Measurements from ENCODE around the gene PMM1. TPM values are rescaled to one million over a fixed set of nuclear protein-coding genes. Genes with fewer than 3 reads are reported as not detected.
A peak's percentile ranks its signal among the peaks of the same experiment; 100 is the strongest.
"Not testable (repeated sequence)": the region's sequence is repeated elsewhere in the genome, so short reads cannot be mapped to it uniquely, and the experiment has no call there.

The PMM1 gene
- total RNA-seq, 2 experiments from 2014 or later = 44.4 to 46.2 TPM

DNA sequence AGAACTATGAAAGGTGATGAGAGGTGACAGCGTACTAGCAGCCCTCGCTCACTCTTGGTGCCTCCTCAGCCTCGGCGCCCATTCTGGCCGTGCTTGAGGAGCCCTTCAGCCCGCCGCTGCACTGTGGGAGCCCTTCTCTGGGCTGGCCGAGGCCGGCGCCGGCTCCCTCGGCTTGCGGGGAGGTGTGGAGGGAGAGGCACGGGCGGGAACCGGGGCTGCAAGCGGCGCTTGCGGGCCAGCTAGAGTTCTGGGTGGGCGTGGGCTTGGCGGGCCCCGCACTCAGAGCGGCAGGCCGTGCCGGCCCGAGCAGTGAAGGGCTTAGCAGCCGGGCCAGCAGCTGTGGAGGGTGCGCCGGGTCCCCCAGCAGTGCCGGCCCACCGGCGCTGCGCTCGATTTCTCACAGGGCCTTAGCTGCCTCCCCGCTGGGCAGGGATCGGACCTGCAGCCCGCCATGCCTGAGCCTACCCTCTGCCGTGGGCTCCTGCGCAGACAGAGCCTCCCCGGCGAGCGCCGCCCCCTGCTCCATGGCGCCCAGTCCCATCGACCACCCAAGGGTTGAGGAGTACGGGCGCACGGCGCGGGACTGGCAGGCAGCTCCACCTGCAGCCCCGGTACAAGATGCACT lies 3.8 kb upstream of the PMM1 start:
- not testable (repeated sequence) for H3K4me3 Mint-ChIP-seq; H3K27me3 Mint-ChIP-seq; H3K27ac Mint-ChIP-seq; H3K9me3 Mint-ChIP-seq; H3K36me3 Mint-ChIP-seq (ENCODE audit: low read depth); DNase-seq
- ChIA-PET CTCF (interaction anchor here (1.1 to 1.6 kb wide), 2 partner anchors 26 to 73 kb away, joined by 3 to 5 read pairs; no protein-coding TSS in a partner anchor), POLR2A (interaction anchor here (1.7 to 7.1 kb wide), 2 partner anchors 11 to 27 kb away, joined by 9 to 158 read pairs; partner anchors contain the start of genes DESI1 and XRCC6)
- peaks cover 17% of the 10 kb centered on the region for H3K4me1 Mint-ChIP-seq

DNA sequence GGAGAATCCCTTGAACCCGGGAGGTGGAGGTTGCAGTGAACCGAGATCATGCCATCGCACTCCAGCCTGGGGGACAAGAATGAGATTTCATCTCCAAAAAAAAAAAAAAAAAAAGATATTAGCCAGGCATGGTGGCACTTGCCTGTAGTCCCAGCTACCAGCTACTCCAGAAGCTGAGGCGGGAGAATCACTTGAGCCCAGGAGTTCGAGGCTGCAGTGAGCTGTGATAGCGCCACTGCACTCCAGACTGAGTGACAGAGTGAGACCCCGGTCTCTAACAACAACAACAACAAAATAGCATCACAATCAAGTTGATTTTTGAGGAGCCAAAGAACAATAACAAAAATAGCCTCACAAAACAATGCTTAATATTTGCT lies 2.3 kb downstream of the PMM1 start:
- Mint-ChIP-seq H3K36me3 (ENCODE audit: low read depth) (peaks cover 22% of the 10 kb centered on the region), H3K27ac (peak overlapping the region; percentile 21), H3K4me1 (peaks cover 26% of the 10 kb centered on the region), H3K27me3 (no peaks in the 10 kb centered on the region), H3K4me3 (no peak overlapping the region), H3K9me3 (no peaks in the 10 kb centered on the region)
- DNase-seq = no peak
- POLR2A ChIA-PET = interaction anchor here (7.1 kb wide), 1 partner anchor 33 kb away, joined by 158 read pairs; the partner anchor contains the start of genes DESI1 and XRCC6
- CTCF ChIA-PET = interaction anchor here (0.7 kb wide), 1 partner anchor 60 kb away, joined by 6 read pairs; no protein-coding TSS in a partner anchor

DNA sequence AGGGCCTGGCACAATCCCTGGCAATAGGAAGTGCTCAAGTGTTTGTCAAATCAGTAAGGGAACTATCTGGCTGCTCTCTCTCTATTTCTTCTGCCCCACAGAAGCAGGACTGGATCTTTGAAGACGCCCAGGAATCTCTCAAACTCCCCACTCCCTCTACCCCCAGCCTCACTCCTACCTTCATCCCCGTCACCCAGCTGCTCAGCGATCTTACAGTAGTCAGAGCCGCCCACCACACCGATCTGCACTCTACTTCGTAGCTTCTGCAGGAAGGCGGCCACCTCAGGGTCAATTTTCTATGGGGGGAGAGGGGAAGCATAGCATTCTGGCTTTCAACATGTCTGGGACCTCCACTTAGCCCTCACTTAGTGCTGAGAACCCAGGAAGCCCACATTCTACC lies 3.7 kb downstream of the PMM1 start:
- ChIA-PET POLR2A (interaction anchor here (1.6 kb wide), 1 partner anchor 299 kb away, joined by 3 read pairs; no protein-coding TSS in a partner anchor), CTCF (no interaction called here)

DNA sequence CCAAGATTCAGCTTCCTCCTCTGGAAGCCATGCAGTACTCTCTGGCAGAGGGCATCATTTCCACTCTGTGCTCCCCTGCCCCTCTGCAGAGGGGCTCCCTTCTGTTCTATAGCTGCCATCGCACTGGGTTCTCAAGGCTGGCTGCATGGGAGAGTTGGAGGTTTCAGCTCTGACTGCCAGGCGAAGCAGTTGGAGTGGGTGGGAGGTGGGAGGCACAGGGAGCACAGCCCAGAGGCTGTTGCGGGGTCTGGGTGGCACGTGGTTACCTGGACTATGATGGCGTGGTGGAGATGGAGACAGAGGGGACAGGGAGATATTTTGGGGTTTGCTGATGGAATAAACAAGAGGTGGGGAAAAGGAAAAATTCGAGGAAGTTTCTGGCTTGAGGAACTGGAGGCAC lies 4.8 kb downstream of the PMM1 start:
- CTCF ChIA-PET = no interaction called here

More for the DNA sequence above, 3.7 kb downstream of the PMM1 start:
- H3K27ac Mint-ChIP-seq = no peak overlapping the region
- H3K4me1 Mint-ChIP-seq = peaks cover 24% of the 10 kb centered on the region
- DNase-seq = no peak
- H3K36me3 Mint-ChIP-seq (ENCODE audit: low read depth) = peaks cover 24% of the 10 kb centered on the region
- no peaks in the 10 kb centered on the region for H3K27me3 Mint-ChIP-seq
- no peak overlapping the region for H3K4me3 Mint-ChIP-seq
- H3K9me3 Mint-ChIP-seq = no peaks in the 10 kb centered on the region

DNA sequence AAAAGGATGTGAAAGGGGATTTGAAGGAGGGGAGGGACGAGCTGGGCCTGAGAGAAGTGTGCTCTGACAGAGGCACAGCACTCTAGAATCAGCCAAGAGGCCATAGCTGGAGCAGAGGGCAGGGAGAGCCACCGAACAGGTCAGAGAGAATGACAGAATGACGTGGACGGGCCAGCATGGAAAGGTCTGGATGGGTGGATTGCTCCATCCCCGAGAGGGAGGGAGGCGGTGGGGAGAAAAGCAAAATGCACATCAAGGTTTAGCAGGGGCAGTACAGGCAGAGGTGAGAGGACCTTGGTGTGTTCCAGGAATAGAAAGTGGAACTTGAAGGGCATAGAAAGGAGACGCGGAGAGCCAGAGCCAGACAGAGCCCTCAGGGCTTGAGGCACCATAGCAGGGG lies 6.9 kb downstream of the PMM1 start:
- H3K4me1 Mint-ChIP-seq = peaks cover 10% of the 10 kb centered on the region

More for the DNA sequence above, 4.8 kb downstream of the PMM1 start:
- Mint-ChIP-seq H3K36me3 (ENCODE audit: low read depth) (peaks cover 30% of the 10 kb centered on the region), H3K9me3 (no peaks in the 10 kb centered on the region), H3K27me3 (no peaks in the 10 kb centered on the region), H3K4me1 (peaks cover 27% of the 10 kb centered on the region), H3K4me3 (no peak overlapping the region), H3K27ac (no peak overlapping the region)
- DNase-seq = no peak
- POLR2A ChIA-PET = interaction anchor here (1.6 kb wide), 1 partner anchor 298 kb away, joined by 3 read pairs; no protein-coding TSS in a partner anchor

DNA sequence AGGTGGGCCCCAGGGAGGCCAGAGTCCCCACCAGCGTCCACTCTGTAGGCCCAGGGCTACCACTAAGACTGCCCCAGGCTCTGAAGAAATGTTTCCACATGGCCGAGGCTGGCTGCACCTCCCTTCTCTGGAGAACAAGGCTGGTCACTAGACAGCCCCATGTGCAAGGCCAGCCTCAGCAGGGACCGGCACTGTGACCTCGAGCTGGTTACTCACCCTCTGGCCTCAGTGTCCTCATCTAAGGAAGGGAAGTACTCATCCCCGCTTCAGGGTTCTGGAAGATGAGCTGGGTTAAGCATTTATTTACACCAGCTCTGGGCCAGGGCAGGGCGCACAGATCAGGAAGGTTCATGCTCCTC lies 9.7 kb downstream of the PMM1 start:
- H3K27ac Mint-ChIP-seq = no peak overlapping the region
- no peak for DNase-seq
- no peaks in the 10 kb centered on the region for H3K9me3 Mint-ChIP-seq
- no peak overlapping the region for H3K4me3 Mint-ChIP-seq
- CTCF ChIA-PET = interaction anchor here (1.6 kb wide), 1 partner anchor 9 kb away, joined by 5 read pairs; the partner anchor contains the start of gene PMM1
- peaks cover 44% of the 10 kb centered on the region for H3K36me3 Mint-ChIP-seq (ENCODE audit: low read depth)
- no peaks in the 10 kb centered on the region for H3K27me3 Mint-ChIP-seq
- peaks cover 6% of the 10 kb centered on the region for H3K4me1 Mint-ChIP-seq
- POLR2A ChIA-PET = interaction anchor here (1.5 to 3.2 kb wide), 3 partner anchors 9 to 133 kb away, joined by 3 to 18 read pairs (median 8); partner anchors contain the start of genes PMM1 and TOB2

More for the DNA sequence above, 6.9 kb downstream of the PMM1 start:
- Mint-ChIP-seq H3K36me3 (ENCODE audit: low read depth) (peaks cover 34% of the 10 kb centered on the region), H3K27ac (no peak overlapping the region), H3K9me3 (no peaks in the 10 kb centered on the region), H3K27me3 (no peaks in the 10 kb centered on the region), H3K4me3 (no peak overlapping the region)
- CTCF ChIA-PET = no interaction called here
- POLR2A ChIA-PET = no interaction called here
- no peak for DNase-seq

DNA sequence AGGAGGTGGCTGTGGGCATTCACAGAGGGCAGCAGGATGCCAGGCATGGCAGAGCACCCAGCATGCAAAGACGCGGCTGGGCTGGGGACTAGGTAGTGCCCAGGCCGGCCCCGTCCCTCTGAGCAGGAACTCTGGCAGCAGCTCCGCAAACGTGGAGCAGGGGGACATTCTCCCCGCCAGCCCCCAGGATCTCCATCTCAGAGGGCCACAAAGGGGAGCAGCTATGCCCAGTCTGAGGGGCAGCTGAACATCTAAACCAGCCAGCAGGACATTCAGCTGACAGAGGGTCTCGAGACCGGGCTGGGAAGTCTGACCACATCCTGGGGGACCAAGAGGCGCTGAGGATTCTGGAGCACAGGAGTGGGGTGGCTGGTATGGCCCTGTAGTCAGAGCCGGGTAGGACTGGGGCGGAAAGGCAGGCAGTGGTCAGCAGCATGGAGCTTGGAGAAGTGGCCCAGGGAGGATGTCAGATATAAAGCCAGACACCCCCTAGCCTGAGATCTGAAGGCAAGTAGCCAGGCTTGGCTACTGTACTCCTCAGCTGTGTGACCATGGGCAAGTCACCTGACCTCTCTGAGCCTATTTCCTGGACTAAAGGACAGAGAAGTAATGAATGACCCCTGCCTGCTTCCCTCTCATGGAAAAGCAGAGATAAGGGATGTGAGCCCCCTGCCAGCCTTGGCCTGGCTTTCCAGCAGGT lies 10.2 kb downstream of the PMM1 start:
- Mint-ChIP-seq H3K36me3 (ENCODE audit: low read depth) (peaks cover 38% of the 10 kb centered on the region), H3K9me3 (no peaks in the 10 kb centered on the region), H3K4me3 (no peak overlapping the region), H3K27ac (no peak overlapping the region), H3K27me3 (no peaks in the 10 kb centered on the region), H3K4me1 (peaks cover 6% of the 10 kb centered on the region)
- no peak for DNase-seq
- ChIA-PET POLR2A (interaction anchor here (3.2 kb wide), 1 partner anchor 10 kb away, joined by 18 read pairs; the partner anchor contains the start of gene PMM1), CTCF (interaction anchor here (1.6 kb wide), 1 partner anchor 10 kb away, joined by 5 read pairs; the partner anchor contains the start of gene PMM1)

DNA sequence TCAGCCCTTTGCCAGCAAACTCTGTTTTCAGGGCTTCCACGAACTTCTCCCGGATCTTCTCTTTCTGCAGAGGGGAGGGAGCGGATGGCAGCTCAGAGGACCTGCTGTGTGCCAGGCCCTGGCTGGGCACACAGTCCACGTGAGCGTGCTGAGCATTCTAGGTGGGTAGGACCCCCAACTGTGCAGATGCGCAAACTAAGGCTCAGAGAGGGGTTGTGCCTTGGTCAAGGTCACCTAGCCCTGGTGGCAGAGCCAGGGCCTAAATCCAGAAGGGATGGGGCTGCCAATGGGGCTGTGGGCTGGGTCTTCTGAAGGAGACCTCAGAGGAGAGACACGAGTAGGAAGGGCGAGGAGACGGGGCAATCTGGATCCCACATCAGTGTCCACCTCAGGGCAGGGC lies 10.8 kb downstream of the PMM1 start:
- CTCF ChIA-PET = interaction anchor here (1.6 kb wide), 1 partner anchor 11 kb away, joined by 5 read pairs; the partner anchor contains the start of gene PMM1

DNA sequence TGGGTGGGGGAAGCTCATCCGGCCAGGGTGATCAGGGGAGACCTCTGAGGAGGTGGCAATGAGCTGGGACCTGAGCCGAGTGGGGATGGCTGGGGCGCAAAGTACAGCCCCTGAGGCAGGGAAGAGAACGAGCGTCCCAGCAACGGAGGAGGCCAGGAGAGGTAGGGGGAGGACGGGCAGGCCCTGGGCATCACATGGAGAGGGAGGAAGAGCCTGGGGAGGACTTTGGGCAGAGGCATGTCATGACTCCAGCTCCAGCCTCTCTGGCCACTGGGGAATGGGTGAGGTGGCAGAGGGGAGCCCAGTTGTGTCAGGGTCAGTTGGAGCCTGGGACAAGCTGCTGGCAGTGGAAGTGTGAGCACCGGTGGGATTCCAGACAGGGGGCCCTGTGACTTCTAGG lies 11.5 kb downstream of the PMM1 start:
- ChIA-PET POLR2A (no interaction called here), CTCF (interaction anchor here (0.9 to 2.1 kb wide), 3 partner anchors 12 to 41 kb away, joined by 4 to 15 read pairs (median 9); partner anchors contain the start of gene PMM1)
- Mint-ChIP-seq H3K27ac (no peak overlapping the region), H3K4me3 (no peak overlapping the region), H3K9me3 (no peaks in the 10 kb centered on the region), H3K36me3 (ENCODE audit: low read depth) (peaks cover 29% of the 10 kb centered on the region), H3K4me1 (peaks cover 6% of the 10 kb centered on the region), H3K27me3 (no peaks in the 10 kb centered on the region)
- DNase-seq = no peak

More for the DNA sequence above, 10.8 kb downstream of the PMM1 start:
- Mint-ChIP-seq H3K9me3 (no peaks in the 10 kb centered on the region), H3K27me3 (no peaks in the 10 kb centered on the region), H3K27ac (no peak overlapping the region), H3K4me3 (no peak overlapping the region), H3K4me1 (peaks cover 6% of the 10 kb centered on the region), H3K36me3 (ENCODE audit: low read depth) (peaks cover 35% of the 10 kb centered on the region)
- POLR2A ChIA-PET = interaction anchor here (3.2 kb wide), 1 partner anchor 10 kb away, joined by 18 read pairs; the partner anchor contains the start of gene PMM1
- DNase-seq = no peak

DNA sequence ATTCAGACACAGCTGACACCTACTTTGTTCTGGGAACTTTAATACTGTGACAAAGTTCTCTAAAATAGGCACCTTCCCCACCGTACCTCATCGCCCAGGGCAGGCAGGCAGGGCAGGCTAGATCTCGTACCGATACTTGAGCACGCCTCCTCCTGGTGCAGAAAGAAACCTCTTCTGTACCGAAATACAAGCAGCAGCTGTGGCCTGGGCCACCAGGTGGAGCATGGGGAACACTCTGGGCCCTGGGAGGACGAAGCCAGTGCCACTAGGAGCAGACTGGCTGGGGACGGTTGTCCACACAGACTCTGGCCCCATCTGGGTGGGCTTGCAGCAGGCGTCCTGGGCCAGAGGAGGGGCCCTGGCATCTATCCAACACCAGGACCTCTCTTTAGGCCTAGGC lies 12.8 kb downstream of the PMM1 start:
- Mint-ChIP-seq H3K27ac (no peak overlapping the region), H3K27me3 (no peaks in the 10 kb centered on the region), H3K9me3 (no peaks in the 10 kb centered on the region), H3K4me1 (peaks cover 6% of the 10 kb centered on the region), H3K4me3 (no peak overlapping the region), H3K36me3 (ENCODE audit: low read depth) (peaks cover 21% of the 10 kb centered on the region)
- DNase-seq = peak; percentile 50
- POLR2A ChIA-PET = interaction anchor here (0.8 to 1.8 kb wide), 3 partner anchors 12 to 195 kb away, joined by 3 to 8 read pairs (median 4); partner anchors contain the start of genes PMM1, TEF and XRCC6
- CTCF ChIA-PET = interaction anchor here (0.6 to 2.1 kb wide), 5 partner anchors 10 to 42 kb away, joined by 3 to 15 read pairs (median 4); partner anchors contain the start of genes PMM1 and POLR3H

DNA sequence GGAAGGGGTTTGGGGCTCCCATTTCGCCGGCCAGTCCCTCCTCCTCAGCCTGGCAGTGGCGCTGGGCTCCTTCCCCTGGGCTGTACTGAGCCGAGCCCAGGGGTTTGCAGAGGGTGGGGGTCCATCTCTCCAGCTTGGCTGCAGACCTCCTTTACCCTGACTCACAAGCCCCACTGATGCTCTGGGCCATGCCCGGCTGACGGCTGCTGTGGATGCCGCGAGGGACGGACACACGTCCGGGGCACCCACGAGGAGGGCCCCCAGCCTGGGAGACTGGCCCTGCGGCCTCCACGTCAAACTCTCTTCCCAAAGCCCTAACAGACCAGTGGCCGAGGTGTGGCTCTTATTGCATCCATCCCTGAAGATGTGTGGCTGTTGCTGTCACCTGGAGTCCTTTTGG lies 14.1 kb downstream of the PMM1 start:
- H3K27ac Mint-ChIP-seq = no peak overlapping the region
- H3K9me3 Mint-ChIP-seq = no peaks in the 10 kb centered on the region
- peaks cover 21% of the 10 kb centered on the region for H3K36me3 Mint-ChIP-seq (ENCODE audit: low read depth)
- peaks cover 6% of the 10 kb centered on the region for H3K4me1 Mint-ChIP-seq
- no peak for DNase-seq
- ChIA-PET POLR2A (interaction anchor here (3.3 kb wide), 1 partner anchor 14 kb away, joined by 18 read pairs; the partner anchor contains the start of gene PMM1), CTCF (no interaction called here)
- no peak overlapping the region for H3K4me3 Mint-ChIP-seq
- H3K27me3 Mint-ChIP-seq = no peaks in the 10 kb centered on the region

DNA sequence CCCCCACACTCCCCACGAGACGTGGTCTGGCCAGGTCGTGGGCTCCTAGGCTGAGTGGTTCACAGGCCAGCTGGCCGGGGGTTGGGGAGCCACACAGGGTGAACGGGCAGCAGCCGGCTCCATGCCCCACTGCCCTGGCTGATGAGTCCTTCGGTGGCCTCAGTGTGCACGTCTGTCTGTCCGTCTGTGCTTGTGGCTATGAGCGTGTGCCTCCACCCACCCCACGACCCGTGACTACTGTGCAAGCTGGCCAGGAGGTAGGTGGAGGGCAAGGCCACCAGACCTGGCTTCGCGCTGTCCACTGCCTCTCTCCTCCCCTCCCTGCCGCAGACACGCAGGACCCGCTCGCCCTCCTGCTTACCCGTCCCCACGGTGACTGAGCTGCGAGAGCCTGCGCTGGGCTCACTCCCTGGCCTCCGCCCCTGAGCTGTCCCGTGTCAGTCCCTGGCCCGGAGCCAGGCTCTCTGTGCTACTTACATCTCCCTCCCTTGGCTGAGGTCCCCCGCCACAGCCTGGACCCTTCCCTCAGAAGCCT lies 14.7 kb downstream of the PMM1 start:
- ChIA-PET CTCF (interaction anchor here (0.6 kb wide), 1 partner anchor 514 kb away, joined by 3 read pairs; no protein-coding TSS in a partner anchor), POLR2A (interaction anchor here (3.3 kb wide), 1 partner anchor 15 kb away, joined by 18 read pairs; the partner anchor contains the start of gene PMM1)
- no peak for DNase-seq
- Mint-ChIP-seq H3K4me3 (no peak overlapping the region), H3K4me1 (no peaks in the 10 kb centered on the region), H3K9me3 (no peaks in the 10 kb centered on the region), H3K27ac (no peak overlapping the region), H3K27me3 (no peaks in the 10 kb centered on the region), H3K36me3 (ENCODE audit: low read depth) (peaks cover 16% of the 10 kb centered on the region)

Measured in activated CD4-positive, alpha-beta memory T cell treated with anti-CD3 and anti-CD28 coated beads, Interleukin-2, amount 10 ng/mL, durations not matched to agents 7 days and 5 days (primary cell).